Measurements from ENCODE around the gene ARPC5L.

Gene ARPC5L

DNA sequence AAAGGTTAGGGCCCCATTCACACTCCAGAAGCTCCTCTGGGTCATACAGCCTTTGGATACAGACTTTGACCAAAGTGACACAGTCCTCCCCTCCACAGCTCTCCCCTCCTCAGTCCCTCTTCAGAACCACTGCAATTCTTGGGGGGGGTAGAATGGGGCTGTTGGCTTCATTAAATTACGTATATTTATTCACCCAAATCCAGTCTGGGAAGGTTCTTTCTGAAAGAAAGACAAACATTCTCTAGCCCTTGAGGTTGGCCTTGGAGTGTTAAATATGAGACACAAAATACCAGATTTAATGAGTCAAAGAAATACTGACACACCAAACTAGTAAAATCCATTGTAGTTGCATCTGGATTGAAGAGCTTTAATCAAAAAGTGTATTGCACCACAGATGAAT is 16.1 kb downstream of the ARPC5L start:
- no peaks in the 10 kb centered on the region for H3K27me3 ChIP-seq (ENCODE audit: control insufficient read depth in 2 of 2, insufficient read depth in 2 of 2, low read length in 2 of 2)
- no peak overlapping the region for H3K27ac ChIP-seq (ENCODE audit: low read depth in 2 of 2, low read length in 2 of 2)
- H3K4me3 ChIP-seq (ENCODE audit: low read length in 2 of 2), result no peak overlapping the region
- no peaks in the 10 kb centered on the region for H3K4me1 ChIP-seq (ENCODE audit: control insufficient read depth in 2 of 2, insufficient read depth in 2 of 2, low read length in 2 of 2)
- no peak overlapping the region for H3K9ac ChIP-seq (ENCODE audit: low read depth in 1 of 2, low read length in 2 of 2)
- H3K36me3 ChIP-seq (ENCODE audit: control insufficient read depth in 2 of 2, insufficient read depth in 2 of 2, low read length in 2 of 2), result peaks cover 65 to 85% of the 10 kb centered on the region in 2 donors
- no peaks in the 10 kb centered on the region for H3K9me3 ChIP-seq (ENCODE audit: control insufficient read depth in 2 of 2, low read length in 2 of 2)

DNA sequence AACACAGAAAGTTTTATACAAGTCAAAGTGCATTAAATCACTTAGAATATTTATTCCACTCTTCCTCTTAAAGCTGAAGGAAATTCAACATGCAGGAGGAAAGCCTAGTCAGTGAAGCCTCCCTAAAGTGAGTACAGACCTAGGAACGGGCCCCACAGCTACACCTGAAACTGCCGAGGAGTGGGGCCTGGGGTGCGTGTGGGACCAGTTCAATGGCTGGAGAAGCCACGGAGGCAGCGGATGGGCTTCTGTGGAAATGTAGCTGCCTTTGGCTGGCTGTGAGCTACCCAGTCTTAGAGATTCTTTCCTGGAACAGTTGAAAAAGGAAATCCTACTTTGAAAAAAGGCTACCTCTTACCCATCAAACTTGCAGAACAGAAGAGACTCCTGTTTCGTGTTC is 16.6 kb downstream of the ARPC5L start:
- no peak overlapping the region for H3K27ac ChIP-seq (ENCODE audit: low read depth in 2 of 2, low read length in 2 of 2)
- no peaks in the 10 kb centered on the region for H3K9me3 ChIP-seq (ENCODE audit: control insufficient read depth in 2 of 2, low read length in 2 of 2)
- no peaks in the 10 kb centered on the region for H3K27me3 ChIP-seq (ENCODE audit: control insufficient read depth in 2 of 2, insufficient read depth in 2 of 2, low read length in 2 of 2)
- no peak overlapping the region for H3K9ac ChIP-seq (ENCODE audit: low read depth in 1 of 2, low read length in 2 of 2)
- H3K4me1 ChIP-seq (ENCODE audit: control insufficient read depth in 2 of 2, insufficient read depth in 2 of 2, low read length in 2 of 2), result no peaks in the 10 kb centered on the region
- peaks cover 60 to 81% of the 10 kb centered on the region in 2 donors for H3K36me3 ChIP-seq (ENCODE audit: control insufficient read depth in 2 of 2, insufficient read depth in 2 of 2, low read length in 2 of 2)
- H3K4me3 ChIP-seq (ENCODE audit: low read length in 2 of 2), result no peak overlapping the region

- no peak overlapping the region for H3K9ac ChIP-seq (ENCODE audit: low read depth in 1 of 2, low read length in 2 of 2)
Observed at GRCh38 chr9:124879226-124879625, 17.3 kb downstream of the ARPC5L start.

DNA sequence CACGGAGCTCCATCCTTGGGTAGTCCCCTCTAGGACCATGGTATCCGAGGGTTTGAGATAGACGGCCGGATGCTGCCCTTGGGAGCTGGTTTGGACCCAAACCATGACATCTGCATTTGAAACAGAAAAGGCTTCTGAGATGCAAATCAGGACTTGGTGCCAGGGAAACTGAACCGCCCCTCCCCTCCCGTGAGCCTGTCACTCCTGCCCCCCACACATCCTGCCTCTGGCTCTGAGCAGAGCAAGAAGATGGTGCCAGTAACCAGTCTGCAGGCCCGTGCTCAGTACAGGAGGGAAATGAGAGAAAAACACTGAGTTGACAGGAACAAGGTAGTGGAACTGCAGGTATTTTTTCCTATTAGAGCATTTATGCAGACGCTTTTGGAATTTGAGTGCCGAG is 18.6 kb downstream of the ARPC5L start:
- H3K27ac ChIP-seq (ENCODE audit: low read depth in 2 of 2, low read length in 2 of 2), result no peak overlapping the region
- H3K9me3 ChIP-seq (ENCODE audit: control insufficient read depth in 2 of 2, low read length in 2 of 2), result no peaks in the 10 kb centered on the region
- no peak overlapping the region for H3K9ac ChIP-seq (ENCODE audit: low read depth in 1 of 2, low read length in 2 of 2)
- H3K27me3 ChIP-seq (ENCODE audit: control insufficient read depth in 2 of 2, insufficient read depth in 2 of 2, low read length in 2 of 2), result no peaks in the 10 kb centered on the region
- peaks cover 51 to 69% of the 10 kb centered on the region in 2 donors for H3K36me3 ChIP-seq (ENCODE audit: control insufficient read depth in 2 of 2, insufficient read depth in 2 of 2, low read length in 2 of 2)
- no peaks in the 10 kb centered on the region for H3K4me1 ChIP-seq (ENCODE audit: control insufficient read depth in 2 of 2, insufficient read depth in 2 of 2, low read length in 2 of 2)
- H3K4me3 ChIP-seq (ENCODE audit: low read length in 2 of 2), result no peak overlapping the region

More at GRCh38 chr9:124879226-124879625, 17.3 kb downstream of the ARPC5L start:
- Histone ChIP-seq H3K9me3 (ENCODE audit: control insufficient read depth in 2 of 2, low read length in 2 of 2) (no peaks in the 10 kb centered on the region), H3K27me3 (ENCODE audit: control insufficient read depth in 2 of 2, insufficient read depth in 2 of 2, low read length in 2 of 2) (no peaks in the 10 kb centered on the region), H3K36me3 (ENCODE audit: control insufficient read depth in 2 of 2, insufficient read depth in 2 of 2, low read length in 2 of 2) (peaks cover 56 to 76% of the 10 kb centered on the region in 2 donors), H3K4me1 (ENCODE audit: control insufficient read depth in 2 of 2, insufficient read depth in 2 of 2, low read length in 2 of 2) (no peaks in the 10 kb centered on the region), H3K4me3 (ENCODE audit: low read length in 2 of 2) (no peak overlapping the region), H3K27ac (ENCODE audit: low read depth in 2 of 2, low read length in 2 of 2) (no peak overlapping the region)

GRCh38 chr9:124881138-124881743 is 19.3 kb downstream of the ARPC5L start:
- Histone ChIP-seq H3K27ac (ENCODE audit: low read depth in 2 of 2, low read length in 2 of 2) (no peak overlapping the region), H3K36me3 (ENCODE audit: control insufficient read depth in 2 of 2, insufficient read depth in 2 of 2, low read length in 2 of 2) (peaks cover 53 to 71% of the 10 kb centered on the region in 2 donors), H3K4me1 (ENCODE audit: control insufficient read depth in 2 of 2, insufficient read depth in 2 of 2, low read length in 2 of 2) (no peaks in the 10 kb centered on the region), H3K9me3 (ENCODE audit: control insufficient read depth in 2 of 2, low read length in 2 of 2) (no peaks in the 10 kb centered on the region), H3K4me3 (ENCODE audit: low read length in 2 of 2) (no peak overlapping the region), H3K27me3 (ENCODE audit: control insufficient read depth in 2 of 2, insufficient read depth in 2 of 2, low read length in 2 of 2) (no peaks in the 10 kb centered on the region), H3K9ac (ENCODE audit: low read depth in 1 of 2, low read length in 2 of 2) (no peak overlapping the region)

DNA sequence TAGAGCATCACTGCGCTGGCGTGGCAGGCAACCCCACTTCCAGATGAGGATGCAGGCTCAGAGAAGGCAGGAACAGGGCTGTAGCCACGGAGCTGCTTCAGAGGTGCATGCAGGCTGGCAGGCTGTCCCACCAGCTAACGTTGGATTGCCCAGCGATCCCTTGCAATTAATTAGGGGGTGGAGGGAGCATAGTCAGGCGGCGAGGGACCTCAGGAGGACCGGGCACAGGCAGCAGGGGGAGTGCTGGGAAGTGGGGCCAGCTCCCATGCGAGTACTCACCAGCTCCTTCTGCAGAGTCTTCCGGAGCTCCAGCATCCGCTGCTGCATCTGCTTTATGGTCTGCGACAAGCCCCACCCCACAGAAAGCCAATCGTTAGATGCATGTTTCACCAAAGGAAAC is 20.3 kb downstream of the ARPC5L start:
- Histone ChIP-seq H3K36me3 (ENCODE audit: control insufficient read depth in 2 of 2, insufficient read depth in 2 of 2, low read length in 2 of 2) (peaks cover 54 to 71% of the 10 kb centered on the region in 2 donors), H3K27me3 (ENCODE audit: control insufficient read depth in 2 of 2, insufficient read depth in 2 of 2, low read length in 2 of 2) (no peaks in the 10 kb centered on the region), H3K4me3 (ENCODE audit: low read length in 2 of 2) (no peak overlapping the region), H3K9ac (ENCODE audit: low read depth in 1 of 2, low read length in 2 of 2) (no peak overlapping the region), H3K4me1 (ENCODE audit: control insufficient read depth in 2 of 2, insufficient read depth in 2 of 2, low read length in 2 of 2) (no peaks in the 10 kb centered on the region), H3K9me3 (ENCODE audit: control insufficient read depth in 2 of 2, low read length in 2 of 2) (no peaks in the 10 kb centered on the region), H3K27ac (ENCODE audit: low read depth in 2 of 2, low read length in 2 of 2) (no peak overlapping the region)

- H3K4me3 ChIP-seq (ENCODE audit: low read length in 2 of 2), result no peak overlapping the region
- no peak overlapping the region for H3K9ac ChIP-seq (ENCODE audit: low read depth in 1 of 2, low read length in 2 of 2)
- H3K27me3 ChIP-seq (ENCODE audit: control insufficient read depth in 2 of 2, insufficient read depth in 2 of 2, low read length in 2 of 2), result no peaks in the 10 kb centered on the region
- no peak overlapping the region for H3K27ac ChIP-seq (ENCODE audit: low read depth in 2 of 2, low read length in 2 of 2)
- no peaks in the 10 kb centered on the region for H3K4me1 ChIP-seq (ENCODE audit: control insufficient read depth in 2 of 2, insufficient read depth in 2 of 2, low read length in 2 of 2)
- H3K36me3 ChIP-seq (ENCODE audit: control insufficient read depth in 2 of 2, insufficient read depth in 2 of 2, low read length in 2 of 2), result peaks cover 61 to 67% of the 10 kb centered on the region in 2 donors
- H3K9me3 ChIP-seq (ENCODE audit: control insufficient read depth in 2 of 2, low read length in 2 of 2), result no peaks in the 10 kb centered on the region
Observed at GRCh38 chr9:124884376-124884775, 22.4 kb downstream of the ARPC5L start.

DNA sequence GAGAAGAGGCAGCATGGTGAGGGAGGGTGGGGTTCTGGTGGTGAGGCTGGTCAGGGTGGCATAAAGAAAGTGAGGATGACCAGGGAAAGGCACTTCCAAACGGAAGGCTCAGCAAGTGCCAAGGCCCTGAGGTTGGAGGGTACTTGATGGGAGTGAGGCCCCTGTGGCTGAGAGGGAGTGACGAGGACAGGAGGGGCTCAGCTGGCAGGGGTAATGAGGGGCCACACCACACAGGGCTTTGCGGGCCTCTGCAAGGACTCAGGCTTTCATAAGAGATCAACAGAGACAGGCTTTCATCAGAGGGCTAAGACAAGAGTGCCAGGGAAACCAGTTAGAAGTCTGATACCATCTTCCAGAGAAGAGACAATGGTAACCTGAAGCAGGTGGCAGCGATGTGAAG is 23.6 kb downstream of the ARPC5L start:
- H3K9ac ChIP-seq (ENCODE audit: low read depth in 1 of 2, low read length in 2 of 2), result no peak overlapping the region
- H3K27ac ChIP-seq (ENCODE audit: low read depth in 2 of 2, low read length in 2 of 2), result no peak overlapping the region
- no peaks in the 10 kb centered on the region for H3K27me3 ChIP-seq (ENCODE audit: control insufficient read depth in 2 of 2, insufficient read depth in 2 of 2, low read length in 2 of 2)
- H3K9me3 ChIP-seq (ENCODE audit: control insufficient read depth in 2 of 2, low read length in 2 of 2), result no peaks in the 10 kb centered on the region
- H3K36me3 ChIP-seq (ENCODE audit: control insufficient read depth in 2 of 2, insufficient read depth in 2 of 2, low read length in 2 of 2), result peaks cover 70 to 71% of the 10 kb centered on the region in 2 donors
- no peak overlapping the region for H3K4me3 ChIP-seq (ENCODE audit: low read length in 2 of 2)
- H3K4me1 ChIP-seq (ENCODE audit: control insufficient read depth in 2 of 2, insufficient read depth in 2 of 2, low read length in 2 of 2), result no peaks in the 10 kb centered on the region

DNA sequence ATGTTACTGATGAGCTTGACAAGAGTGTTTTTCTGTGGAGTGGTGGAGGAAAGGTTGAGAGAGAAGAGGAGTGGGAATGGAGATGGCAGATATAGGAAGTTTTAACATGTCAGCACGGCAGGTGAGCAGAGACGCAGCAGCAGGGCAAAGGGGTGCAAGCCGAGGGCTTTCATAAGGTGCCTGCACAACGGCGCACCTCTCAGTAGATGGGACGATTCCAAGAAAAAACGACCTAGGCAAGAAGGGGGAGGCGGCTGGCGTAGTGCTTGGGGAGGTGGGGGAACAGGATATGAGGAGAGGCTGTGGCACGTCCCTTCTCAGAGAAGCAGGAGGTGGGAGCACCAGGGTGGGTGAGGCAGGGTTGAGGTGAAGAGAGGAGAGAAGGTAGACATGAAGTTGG is 24.5 kb downstream of the ARPC5L start:
- peaks cover 71 to 72% of the 10 kb centered on the region in 2 donors for H3K36me3 ChIP-seq (ENCODE audit: control insufficient read depth in 2 of 2, insufficient read depth in 2 of 2, low read length in 2 of 2)
- H3K9me3 ChIP-seq (ENCODE audit: control insufficient read depth in 2 of 2, low read length in 2 of 2), result no peaks in the 10 kb centered on the region
- H3K27ac ChIP-seq (ENCODE audit: low read depth in 2 of 2, low read length in 2 of 2), result no peak overlapping the region

DNA sequence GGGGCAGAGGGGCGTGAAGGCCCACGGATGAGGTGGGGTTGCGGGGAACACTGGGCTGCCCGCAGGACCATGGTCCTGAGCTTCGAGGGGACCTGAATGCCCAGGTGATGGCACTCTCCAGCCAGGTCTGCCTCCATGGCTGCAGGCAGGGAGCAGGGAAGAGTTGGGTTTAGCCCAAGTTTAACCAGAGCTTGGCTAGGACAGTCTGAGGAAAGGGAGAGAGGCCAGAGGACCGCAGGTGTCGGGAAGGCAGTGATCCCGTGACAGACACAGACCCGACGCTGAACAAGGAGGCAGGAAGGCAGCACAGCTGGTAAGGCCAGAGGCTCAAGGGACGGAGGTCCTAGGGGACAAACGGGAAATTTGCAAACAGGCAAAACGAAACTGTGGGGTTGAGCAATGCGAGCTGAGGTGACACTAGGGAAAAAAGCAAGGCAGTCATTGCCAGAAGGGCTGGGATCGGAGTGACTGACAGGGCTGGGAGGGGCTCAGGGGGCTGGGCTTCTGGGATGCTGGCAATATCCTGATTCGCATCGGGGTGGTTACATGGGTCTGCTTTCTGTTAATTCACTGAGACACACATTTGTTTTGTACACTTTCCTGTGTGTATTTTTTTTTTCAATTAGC is 25.0 kb downstream of the ARPC5L start:
- Histone ChIP-seq H3K9ac (ENCODE audit: low read depth in 1 of 2, low read length in 2 of 2) (no peak overlapping the region), H3K36me3 (ENCODE audit: control insufficient read depth in 2 of 2, insufficient read depth in 2 of 2, low read length in 2 of 2) (peaks cover 67 to 68% of the 10 kb centered on the region in 2 donors), H3K4me3 (ENCODE audit: low read length in 2 of 2) (no peak overlapping the region), H3K9me3 (ENCODE audit: control insufficient read depth in 2 of 2, low read length in 2 of 2) (no peaks in the 10 kb centered on the region), H3K4me1 (ENCODE audit: control insufficient read depth in 2 of 2, insufficient read depth in 2 of 2, low read length in 2 of 2) (no peaks in the 10 kb centered on the region), H3K27ac (ENCODE audit: low read depth in 2 of 2, low read length in 2 of 2) (no peak overlapping the region), H3K27me3 (ENCODE audit: control insufficient read depth in 2 of 2, insufficient read depth in 2 of 2, low read length in 2 of 2) (no peaks in the 10 kb centered on the region)

More for the DNA sequence above, 24.5 kb downstream of the ARPC5L start:
- Histone ChIP-seq H3K4me1 (ENCODE audit: control insufficient read depth in 2 of 2, insufficient read depth in 2 of 2, low read length in 2 of 2) (no peaks in the 10 kb centered on the region), H3K9ac (ENCODE audit: low read depth in 1 of 2, low read length in 2 of 2) (no peak overlapping the region), H3K4me3 (ENCODE audit: low read length in 2 of 2) (no peak overlapping the region), H3K27me3 (ENCODE audit: control insufficient read depth in 2 of 2, insufficient read depth in 2 of 2, low read length in 2 of 2) (no peaks in the 10 kb centered on the region)
